Mesothelial cell of epicardium (in vitro differentiated cells): ENCODE results near the gene MID1. TPM values are rescaled to one million over a fixed set of nuclear protein-coding genes. Genes with fewer than 3 reads are reported as not detected.

Experiments
- DNase-seq, 2 experiments: peaks; one replicate each; pipeline ENCODE4 v3.0.0; 2021; ENCODE audit warnings: low spot score in 2 of 2; ENCODE audit not compliant: unreplicated experiment in 2 of 2
- H3K27ac Mint-ChIP-seq: 2 replicates; pipeline ENCODE4 v1.8.0; 2021; ENCODE audit warnings: mixed read lengths
- H3K27me3 Mint-ChIP-seq: 2 replicates; pipeline ENCODE4 v1.8.0; 2021; ENCODE audit warnings: low read depth, mixed read lengths
- H3K36me3 Mint-ChIP-seq: 2 replicates; pipeline ENCODE4 v1.8.0; 2021; ENCODE audit warnings: mixed read lengths
- H3K4me1 Mint-ChIP-seq: 2 replicates; pipeline ENCODE4 v1.8.0; 2021; ENCODE audit warnings: mixed read lengths
- H3K4me3 Mint-ChIP-seq: 2 replicates; pipeline ENCODE4 v1.8.0; 2021; ENCODE audit warnings: mild to moderate bottlenecking, moderate library complexity, mixed read lengths
- H3K9me3 Mint-ChIP-seq: 2 replicates; pipeline ENCODE4 v1.8.0; 2021; ENCODE audit warnings: mixed read lengths
- total RNA-seq: library from RNA; stranded (reverse); gene quantifications from 3 replicates; pipeline ENCODE4 v1.2.1, GENCODE V29; 2021
- TF ChIP-seq, protein P1 (sequence below): fragments of 200-600 bp; sonication (generic); IDR thresholded peaks from one replicate; pipeline ENCODE4 v1.5.0; 2021; ENCODE audit warnings: antibody characterized with exemption; ENCODE audit not compliant: unreplicated experiment

MID1 gene
- total RNA-seq, 1 donor from 2014 or later = 48.3 TPM

- H3K4me3 Mint-ChIP-seq = no peak overlapping the region
- H3K9me3 Mint-ChIP-seq = peaks cover 31% of the 10 kb centered on the region
- H3K4me1 Mint-ChIP-seq = no peaks in the 10 kb centered on the region
- TF ChIP-seq, protein P1, sequence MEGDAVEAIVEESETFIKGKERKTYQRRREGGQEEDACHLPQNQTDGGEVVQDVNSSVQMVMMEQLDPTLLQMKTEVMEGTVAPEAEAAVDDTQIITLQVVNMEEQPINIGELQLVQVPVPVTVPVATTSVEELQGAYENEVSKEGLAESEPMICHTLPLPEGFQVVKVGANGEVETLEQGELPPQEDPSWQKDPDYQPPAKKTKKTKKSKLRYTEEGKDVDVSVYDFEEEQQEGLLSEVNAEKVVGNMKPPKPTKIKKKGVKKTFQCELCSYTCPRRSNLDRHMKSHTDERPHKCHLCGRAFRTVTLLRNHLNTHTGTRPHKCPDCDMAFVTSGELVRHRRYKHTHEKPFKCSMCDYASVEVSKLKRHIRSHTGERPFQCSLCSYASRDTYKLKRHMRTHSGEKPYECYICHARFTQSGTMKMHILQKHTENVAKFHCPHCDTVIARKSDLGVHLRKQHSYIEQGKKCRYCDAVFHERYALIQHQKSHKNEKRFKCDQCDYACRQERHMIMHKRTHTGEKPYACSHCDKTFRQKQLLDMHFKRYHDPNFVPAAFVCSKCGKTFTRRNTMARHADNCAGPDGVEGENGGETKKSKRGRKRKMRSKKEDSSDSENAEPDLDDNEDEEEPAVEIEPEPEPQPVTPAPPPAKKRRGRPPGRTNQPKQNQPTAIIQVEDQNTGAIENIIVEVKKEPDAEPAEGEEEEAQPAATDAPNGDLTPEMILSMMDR = no peak
- no peak overlapping the region for H3K27ac Mint-ChIP-seq
- no peak for DNase-seq
- no peaks in the 10 kb centered on the region for H3K36me3 Mint-ChIP-seq
- no peaks in the 10 kb centered on the region for H3K27me3 Mint-ChIP-seq
Measured at GRCh38 chrX:10433296-10433965, 187.0 kb downstream of the MID1 start.

DNA sequence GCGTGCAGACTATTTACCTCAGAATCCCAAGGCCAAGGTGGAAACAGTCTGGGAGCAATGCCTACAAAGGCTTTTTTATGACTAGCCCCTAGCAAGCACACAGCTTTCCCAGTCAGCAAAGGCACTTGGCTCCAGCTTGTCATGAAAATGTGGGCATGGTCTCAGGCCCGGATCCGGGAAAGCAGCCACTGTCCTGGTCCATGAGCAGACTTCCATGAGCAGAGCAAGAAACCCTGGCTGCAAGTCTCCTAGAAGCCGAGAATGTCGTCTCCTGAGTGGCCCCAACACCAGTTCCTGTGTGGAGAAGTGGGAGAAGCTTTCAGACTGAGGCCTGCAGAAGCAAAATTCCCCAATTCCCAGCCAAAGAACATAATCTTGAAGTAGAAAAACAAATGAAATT lies 190.5 kb downstream of the MID1 start:
- Mint-ChIP-seq H3K36me3 (no peaks in the 10 kb centered on the region), H3K27me3 (no peaks in the 10 kb centered on the region), H3K4me1 (no peaks in the 10 kb centered on the region), H3K9me3 (peaks cover 42% of the 10 kb centered on the region), H3K4me3 (no peak overlapping the region), H3K27ac (no peak overlapping the region)
- TF ChIP-seq, protein P1 = no peak
- DNase-seq = no peak

DNA sequence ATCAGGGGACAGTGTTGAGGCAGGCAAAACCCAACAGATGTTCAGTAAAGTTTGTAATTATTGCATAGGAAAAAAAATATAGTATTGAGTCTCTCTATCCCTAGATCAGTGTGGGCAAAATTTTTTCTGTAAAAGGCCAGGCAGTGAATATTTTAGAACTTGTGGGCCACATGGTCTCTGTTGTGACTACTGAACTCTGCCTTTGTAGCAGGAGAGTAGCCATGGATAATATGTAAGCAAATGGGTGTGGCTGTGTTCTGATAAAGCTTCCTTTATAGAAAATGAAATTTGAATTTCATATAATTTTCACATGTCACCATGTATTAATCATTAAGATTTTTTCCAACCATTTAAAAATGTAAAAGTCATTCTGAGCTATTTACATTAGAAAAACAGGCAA lies 193.1 kb downstream of the MID1 start:
- TF ChIP-seq, protein P1 = no peak
- no peaks in the 10 kb centered on the region for H3K36me3 Mint-ChIP-seq
- no peaks in the 10 kb centered on the region for H3K4me1 Mint-ChIP-seq
- no peaks in the 10 kb centered on the region for H3K27me3 Mint-ChIP-seq
- H3K9me3 Mint-ChIP-seq = peaks cover 51% of the 10 kb centered on the region
- no peak overlapping the region for H3K27ac Mint-ChIP-seq
- no peak for DNase-seq
- H3K4me3 Mint-ChIP-seq = no peak overlapping the region

GRCh38 chrX:10423716-10424115 lies 196.7 kb downstream of the MID1 start:
- Mint-ChIP-seq H3K27me3 (no peaks in the 10 kb centered on the region), H3K4me1 (peaks cover 3% of the 10 kb centered on the region), H3K36me3 (no peaks in the 10 kb centered on the region), H3K4me3 (no peak overlapping the region), H3K9me3 (peaks cover 52% of the 10 kb centered on the region), H3K27ac (no peak overlapping the region)
- no peak for DNase-seq
- TF ChIP-seq, protein P1 = no peak

DNA sequence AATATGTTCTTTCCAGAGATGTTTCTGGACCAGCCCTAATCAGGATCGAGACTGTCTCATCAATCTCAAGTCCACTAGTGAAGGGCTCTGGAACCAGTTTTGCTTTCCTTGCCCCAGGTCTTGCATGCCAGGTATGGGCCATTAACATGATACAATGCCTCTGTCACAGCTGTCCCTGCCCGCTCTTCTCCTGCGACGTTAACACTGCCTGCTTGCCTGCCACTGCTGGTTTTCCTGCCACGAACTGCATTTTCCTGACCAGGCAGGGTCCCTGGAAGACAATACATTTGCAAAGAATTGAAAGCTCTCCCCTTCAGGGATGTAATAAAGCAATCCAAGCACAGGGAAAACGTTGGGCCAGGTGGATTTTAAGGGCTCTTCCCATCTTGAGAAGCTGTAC lies 200.3 kb downstream of the MID1 start:
- Mint-ChIP-seq H3K4me3 (no peak overlapping the region), H3K27ac (no peak overlapping the region), H3K27me3 (no peaks in the 10 kb centered on the region), H3K9me3 (peaks cover 34% of the 10 kb centered on the region), H3K36me3 (no peaks in the 10 kb centered on the region), H3K4me1 (peaks cover 10% of the 10 kb centered on the region)
- DNase-seq = no peak
- TF ChIP-seq, protein P1 = no peak
